Bronchial epithelial cell (primary cell): ENCODE data around the gene TRAPPC4. TPM values are rescaled to one million over a fixed set of nuclear protein-coding genes. Genes with fewer than 3 reads are reported as not detected.
"Not testable (repeated sequence)": the region's sequence is repeated elsewhere in the genome, so short reads cannot be mapped to it uniquely, and the experiment has no call there.

Experiments used
- DNase-seq: peaks from one replicate; pipeline ENCODE4 v3.0.0-alpha.2; 2010; ENCODE audit warnings: low read depth
- FAIRE-seq: peaks from 2 replicates; lab custom pipeline; 2011; peaks lifted over from hg19 to GRCh38; lab: Jason Lieb, UNC
- H3K27me3 ChIP-seq: 2 replicates; pipeline ENCODE4 v1.5.1; 2011; ENCODE audit warnings: low read length; ENCODE audit not compliant: control insufficient read depth, insufficient read depth
- H3K36me3 ChIP-seq: 2 replicates; pipeline ENCODE4 v1.5.1; 2011; ENCODE audit warnings: low read length; ENCODE audit not compliant: control insufficient read depth, insufficient read depth
- H3K4me3 ChIP-seq: 2 replicates; pipeline ENCODE4 v1.5.1; 2011; ENCODE audit warnings: mild to moderate bottlenecking, low read depth, low read length, control low read depth
- CTCF ChIP-seq: IDR thresholded peaks from 2 replicates; pipeline ENCODE4 v1.5.1; 2011; ENCODE audit warnings: mild to moderate bottlenecking, moderate library complexity, low read length, control low read depth, inconsistent platforms; ENCODE audit not compliant: insufficient read depth, severe bottlenecking
- total RNA-seq: library from RNA; depleted of rRNA; stranded (reverse); fragments of >200 nt; gene quantifications from 2 replicates; pipeline ENCODE4 v1.2.1, GENCODE V29; 2014

The TRAPPC4 gene, protein sequence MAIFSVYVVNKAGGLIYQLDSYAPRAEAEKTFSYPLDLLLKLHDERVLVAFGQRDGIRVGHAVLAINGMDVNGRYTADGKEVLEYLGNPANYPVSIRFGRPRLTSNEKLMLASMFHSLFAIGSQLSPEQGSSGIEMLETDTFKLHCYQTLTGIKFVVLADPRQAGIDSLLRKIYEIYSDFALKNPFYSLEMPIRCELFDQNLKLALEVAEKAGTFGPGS
- 115 and 123 TPM in 2 replicates for total RNA-seq

DNA sequence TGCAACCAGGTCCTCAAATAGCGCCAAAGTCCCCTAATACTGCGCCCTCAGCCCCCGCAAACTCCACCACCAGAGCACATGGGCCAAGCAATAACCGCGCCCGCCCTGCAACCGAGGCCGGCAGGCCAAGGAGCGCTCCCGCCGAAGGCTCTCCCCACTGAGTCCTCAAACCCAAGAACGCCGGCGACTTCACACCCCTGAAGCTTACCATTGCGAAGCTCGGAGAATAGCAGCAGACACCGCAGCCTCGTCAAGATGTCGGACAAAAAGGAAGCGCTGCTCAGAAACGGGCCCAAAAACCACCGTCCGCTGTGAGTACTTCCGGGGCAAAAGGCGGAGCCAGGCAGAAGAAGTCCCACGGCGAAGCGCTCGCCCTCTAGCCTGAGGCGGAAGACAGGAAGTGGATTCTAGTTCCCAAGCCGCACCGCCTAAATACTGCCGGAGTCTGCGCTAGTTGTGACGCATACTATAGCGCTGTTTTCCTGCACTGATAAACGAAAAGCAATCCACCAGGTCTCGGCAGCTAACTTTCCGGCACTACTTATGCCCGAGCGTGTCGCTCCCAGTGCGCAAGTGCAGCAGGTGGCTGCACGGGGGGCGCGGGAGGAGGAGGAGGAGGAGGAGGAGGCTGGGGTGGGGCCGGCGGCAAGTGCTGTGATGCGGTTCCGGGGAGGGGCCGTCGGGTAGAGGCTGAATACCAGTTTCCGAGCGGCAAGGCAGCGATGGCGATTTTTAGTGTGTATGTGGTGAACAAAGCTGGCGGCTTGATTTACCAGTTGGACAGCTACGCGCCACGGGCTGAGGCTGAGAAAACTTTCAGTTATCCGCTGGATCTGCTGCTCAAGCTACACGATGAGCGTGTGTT, at the start of gene TRAPPC4, which contains the start of gene RPS25:
Gene TRAPPC4 (plus strand): TSS at position 693 of the 865 bp plus-strand sequence. CDS start 30 bp downstream, at position 723.
Gene RPS25 (minus strand): TSS at position 270 of the 865 bp plus-strand sequence. CDS start 59 bp downstream, at position 211.
- peak; percentile 91 for DNase-seq
- no peaks in the 10 kb centered on the region for H3K27me3 ChIP-seq
- no peak for FAIRE-seq
- TF ChIP-seq CTCF, result no peak
- H3K36me3 ChIP-seq, result peaks cover 20% of the 10 kb centered on the region
- peak within 1 kb of the TSS; percentile 81 for H3K4me3 ChIP-seq

GRCh38 chr11:118969508-118969907, 49.1 kb upstream of the TRAPPC4 start:
- DNase-seq, FAIRE-seq, H3K36me3 ChIP-seq, H3K27me3 ChIP-seq, H3K4me3 ChIP-seq: not testable (repeated sequence)

- no peak for FAIRE-seq
- Histone ChIP-seq H3K27me3 (peaks cover 2% of the 10 kb centered on the region), H3K4me3 (no peak within 1 kb of the TSS), H3K36me3 (no peaks in the 10 kb centered on the region)
- DNase-seq, result no peak
- TF ChIP-seq CTCF, result no peak
These were observed 46.9 kb upstream of the TRAPPC4 start, which contains the start of gene FOXR1 for GRCh38 chr11:118971646-118972045. Gene FOXR1, plus strand, starts transcription at chr11:118971761. Its CDS starts 171 bp downstream, at chr11:118971932.

- no peak for TF ChIP-seq CTCF
- H3K36me3 ChIP-seq, result no peaks in the 10 kb centered on the region
- no peak overlapping the region for H3K4me3 ChIP-seq
- H3K27me3 ChIP-seq, result peaks cover 2% of the 10 kb centered on the region
- FAIRE-seq (peak; percentile 62), DNase-seq (no peak)
These were observed 44.6 kb upstream of the TRAPPC4 start for GRCh38 chr11:118973985-118974384.

GRCh38 chr11:118975771-118976709, 42.5 kb upstream of the TRAPPC4 start:
- H3K27me3 ChIP-seq, result peaks cover 4% of the 10 kb centered on the region
- H3K36me3 ChIP-seq, result no peaks in the 10 kb centered on the region
- DNase-seq (no peak), FAIRE-seq (peak; percentile 32)
- no peak overlapping the region for H3K4me3 ChIP-seq
- TF ChIP-seq CTCF, result no peak
